HK-2 (cell line): Measurements from ENCODE around the gene PRR30.
"Not testable (repeated sequence)": the region's sequence is repeated elsewhere in the genome, so short reads cannot be mapped to it uniquely, and the experiment has no call there.

Source experiments
- DNase-seq: peaks from one replicate; pipeline ENCODE4 v3.0.0-alpha.2; 2018; ENCODE audit not compliant: unreplicated experiment

The PRR30 gene

DNA sequence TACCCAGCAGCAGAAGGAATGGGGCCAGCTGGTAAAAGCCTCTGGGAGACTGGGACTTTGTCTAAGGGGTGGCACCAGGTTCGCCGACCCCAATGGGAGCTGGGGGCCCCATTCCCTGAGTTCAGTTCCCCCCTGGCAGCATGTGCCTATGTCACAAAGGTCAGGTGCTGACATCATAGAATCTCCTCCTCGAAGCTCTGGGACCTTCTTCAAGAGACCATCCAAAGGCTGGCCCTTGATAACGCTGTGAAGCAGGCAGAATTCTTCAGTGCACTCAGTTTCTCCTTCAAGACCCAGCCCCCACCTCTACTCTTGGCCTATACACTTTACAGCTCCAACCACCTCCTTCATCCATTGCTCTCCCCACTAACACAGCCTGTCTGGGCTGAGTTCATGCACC lies at the start of gene PRR30:
PRR30 (minus strand) TSS at position 101 of the 400 bp plus-strand sequence. CDS start 1,081 bp downstream, outside the sequence.
- DNase-seq, result no peak

DNA sequence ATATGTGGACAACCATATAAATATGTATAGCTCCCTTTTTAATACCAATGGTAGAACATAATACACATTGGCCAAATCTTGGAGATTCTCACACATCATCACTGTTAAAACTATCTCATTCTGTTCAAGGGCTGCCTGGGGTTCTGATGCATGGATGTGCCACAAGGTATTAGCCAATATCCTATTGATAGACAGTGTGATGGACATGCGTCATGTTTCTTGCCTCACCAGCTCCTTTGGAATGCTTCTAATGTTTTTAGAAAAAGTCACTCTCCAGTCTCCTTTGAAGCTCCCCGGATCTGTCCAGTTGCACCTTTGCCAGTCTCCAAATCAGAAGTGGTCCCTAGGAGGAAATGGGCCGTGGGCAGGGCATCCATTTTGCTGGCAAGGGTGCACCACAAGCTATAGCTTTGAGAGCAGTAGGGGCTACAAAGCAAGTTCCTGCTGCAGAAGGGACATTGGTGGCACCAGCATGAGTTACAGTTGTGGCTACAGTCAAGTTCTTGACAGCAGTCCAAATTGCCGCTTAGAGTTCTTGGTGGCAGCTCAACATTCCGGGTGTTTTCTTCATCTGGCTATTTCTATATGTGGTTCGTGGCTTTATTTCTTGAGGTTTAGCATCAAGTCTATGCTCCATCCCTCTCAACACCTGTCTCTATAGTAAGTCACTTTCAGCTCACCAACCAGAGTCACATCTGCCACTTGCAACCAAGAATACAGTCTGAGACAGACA lies 47.6 kb upstream of the PRR30 start:
- DNase-seq, result no peak

DNA sequence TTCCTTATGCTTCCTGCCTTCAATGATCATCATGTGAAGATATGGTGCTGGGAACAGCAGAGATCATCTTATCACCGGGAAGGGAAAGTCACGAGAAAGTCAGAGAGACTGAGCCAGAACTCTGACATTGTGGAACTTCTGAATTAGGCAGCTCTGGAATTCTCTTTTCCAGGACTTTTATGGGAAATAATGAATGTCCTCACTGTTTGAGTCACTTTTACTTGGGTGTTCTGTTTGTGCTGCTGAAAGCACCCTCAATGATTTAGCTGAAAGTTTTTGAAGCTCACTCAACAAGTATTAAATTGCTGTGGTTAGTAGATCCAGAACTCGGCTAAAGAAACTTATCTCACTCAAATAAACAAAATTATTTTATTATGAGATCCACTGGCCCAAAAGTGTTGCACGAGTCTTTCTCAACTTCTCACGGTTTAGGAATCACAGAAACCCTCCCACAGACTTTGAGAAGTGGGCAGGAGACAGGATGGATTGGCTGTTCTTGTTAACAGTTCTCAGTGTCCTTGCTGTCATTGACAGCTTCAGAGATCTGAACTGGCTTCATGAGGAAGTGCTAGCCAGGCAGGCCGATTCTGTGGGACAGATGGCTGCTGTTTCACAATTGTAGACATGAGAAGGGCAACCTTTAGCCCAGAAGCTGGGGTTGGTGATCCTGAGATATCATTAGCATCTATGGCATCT lies 46.3 kb upstream of the PRR30 start:
- no peak for DNase-seq

GRCh38 chr2:27184115-27184514 lies 44.9 kb upstream of the PRR30 start:
- no peak for DNase-seq

- no peak for DNase-seq
Measured at GRCh38 chr2:27182346-27182745, 43.1 kb upstream of the PRR30 start.

GRCh38 chr2:27179344-27180000 lies 40.3 kb upstream of the PRR30 start:
- no peak for DNase-seq

DNA sequence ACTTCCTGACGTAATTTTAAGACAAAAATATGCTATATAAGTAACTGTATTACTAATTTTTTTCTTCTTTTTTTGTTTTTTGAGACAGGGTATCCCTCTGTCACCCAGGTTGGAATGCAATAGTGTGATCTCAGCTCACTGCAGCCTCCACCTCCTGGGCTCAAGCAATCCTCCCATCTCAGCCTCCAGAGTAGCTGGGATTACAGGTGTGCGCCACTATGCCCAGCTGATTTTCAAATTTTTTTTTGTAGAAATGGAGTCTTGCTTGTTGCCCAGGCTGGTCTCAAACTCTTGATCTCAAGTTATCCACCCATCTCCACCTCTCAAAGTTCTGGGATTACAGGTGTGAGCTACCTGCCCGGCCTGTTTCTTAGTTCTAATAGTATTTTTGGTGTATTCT lies 39.3 kb upstream of the PRR30 start:
- DNase-seq, result no peak

DNA sequence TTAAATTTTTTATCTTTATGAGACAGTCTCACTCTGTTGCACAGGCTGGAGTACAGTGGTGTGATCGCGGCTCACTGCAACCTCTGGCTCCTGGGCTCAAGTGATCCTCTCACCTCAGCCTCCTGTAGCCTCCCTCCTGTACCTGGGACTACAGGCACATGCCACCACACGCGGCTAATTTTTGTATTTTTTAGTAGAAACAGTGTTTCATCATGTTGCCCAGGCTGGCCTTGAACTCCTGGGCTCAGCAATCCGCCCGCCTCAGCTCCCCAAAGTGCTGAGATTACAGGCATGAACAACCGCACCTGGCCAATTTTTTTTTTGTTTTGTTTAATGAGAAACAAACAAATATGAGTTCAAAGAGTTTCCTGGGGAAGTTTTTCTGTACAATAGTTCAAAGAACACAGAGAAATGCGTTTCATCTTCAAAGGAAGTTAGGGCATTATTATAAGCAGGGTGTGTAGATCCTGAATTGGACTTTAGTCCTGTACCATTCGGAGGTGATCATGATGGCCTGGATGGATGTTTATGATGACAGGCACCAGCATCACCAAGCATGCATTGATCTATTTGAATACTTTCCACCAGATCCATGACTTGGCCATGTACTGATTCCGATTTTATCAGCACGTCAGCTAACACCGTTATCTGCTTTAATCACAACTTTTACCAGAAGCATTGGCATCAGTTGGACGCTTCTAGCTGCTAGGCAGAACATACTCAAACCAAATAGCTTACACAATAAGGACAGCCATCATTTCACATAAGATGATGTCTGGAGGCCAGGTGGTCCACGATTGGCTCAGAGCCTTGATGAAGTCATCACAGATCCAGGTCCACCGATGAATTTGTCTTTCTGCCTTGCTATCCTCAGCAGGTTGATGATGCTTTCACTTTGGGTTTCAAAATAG lies 38.5 kb upstream of the PRR30 start:
- no peak for DNase-seq

DNA sequence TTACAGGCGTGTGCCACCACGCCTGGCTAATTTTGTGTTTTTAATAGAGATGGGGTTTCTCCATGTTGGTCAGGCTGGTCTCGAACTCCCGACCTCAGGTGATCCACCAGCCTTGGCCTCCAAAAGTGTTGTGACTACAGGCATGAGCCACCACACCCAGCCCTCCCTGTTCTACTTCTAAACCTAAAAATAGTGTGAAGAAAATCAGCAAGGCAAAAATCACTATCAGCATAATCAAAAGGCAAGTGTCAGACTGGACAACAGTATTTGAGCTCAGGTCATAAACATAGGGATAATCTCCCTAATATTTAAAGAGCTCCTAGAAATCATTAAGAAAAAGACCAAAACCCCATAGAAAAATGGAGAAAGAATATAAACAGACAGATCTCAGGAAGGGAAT lies 36.6 kb upstream of the PRR30 start:
- DNase-seq, result not testable (repeated sequence)

GRCh38 chr2:27175330-27175729 lies 36.1 kb upstream of the PRR30 start:
- DNase-seq, result no peak

GRCh38 chr2:27174638-27175037 lies 35.4 kb upstream of the PRR30 start:
- DNase-seq, result no peak

GRCh38 chr2:27171351-27171848 lies 32.2 kb upstream of the PRR30 start:
- DNase-seq, result no peak

DNA sequence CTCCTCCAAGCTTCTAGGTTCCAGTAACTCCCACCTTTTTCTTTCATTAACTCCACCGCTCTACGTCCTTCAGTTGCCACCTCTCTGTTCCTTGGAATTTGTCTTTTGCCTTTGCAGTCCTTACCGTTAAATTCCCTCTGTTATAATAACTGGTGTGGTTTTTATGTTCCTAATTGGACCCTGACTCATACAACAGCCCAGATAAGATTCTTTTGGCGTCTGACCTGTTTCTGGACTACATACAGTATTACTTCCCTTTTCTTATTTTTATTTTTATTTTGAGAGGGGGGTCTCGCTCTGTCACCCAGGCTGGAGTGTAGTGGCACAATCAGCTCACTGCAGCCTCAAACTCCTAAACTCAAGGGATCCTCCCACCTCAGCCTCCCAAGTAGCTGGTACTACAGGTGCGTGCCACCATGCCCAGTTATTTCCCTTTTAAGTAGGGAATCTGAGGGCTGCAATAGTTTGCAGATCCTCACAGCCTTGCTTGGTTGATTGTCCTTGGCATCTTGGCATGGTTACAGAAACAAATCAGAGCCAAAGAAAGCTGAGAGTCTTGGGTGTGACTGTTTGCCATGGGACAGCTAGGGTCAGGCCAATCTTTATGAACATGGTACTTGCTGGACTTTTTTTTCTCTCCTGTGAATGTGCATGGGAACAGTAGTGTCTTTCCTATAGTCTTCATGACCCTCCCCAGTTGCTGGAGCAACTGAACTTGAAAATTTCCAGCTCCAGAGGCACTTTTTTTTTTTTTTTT lies 31.5 kb upstream of the PRR30 start:
- no peak for DNase-seq

- no peak for DNase-seq
Measured at GRCh38 chr2:27164960-27165763, 26.0 kb upstream of the PRR30 start.

GRCh38 chr2:27162151-27163121 lies 23.2 kb upstream of the PRR30 start:
- no peak for DNase-seq

DNA sequence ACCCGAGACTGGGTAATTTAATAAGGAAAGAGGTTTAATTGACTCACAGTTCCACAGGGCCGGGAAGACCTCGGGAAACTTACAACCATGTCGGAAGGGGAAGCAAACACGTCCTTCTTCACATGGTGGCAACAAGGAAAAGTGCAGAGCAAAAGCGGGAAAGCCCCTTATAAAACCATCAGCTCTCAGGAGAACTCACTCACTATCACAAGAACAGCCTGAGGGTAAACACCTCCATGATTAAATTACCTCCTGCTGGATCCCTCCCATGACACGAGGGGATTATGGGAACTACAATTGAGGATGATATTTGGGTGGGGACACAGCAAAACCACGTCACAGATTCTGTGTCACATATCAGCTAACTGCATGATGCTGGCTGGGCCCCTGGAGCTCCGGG lies 21.0 kb upstream of the PRR30 start:
- no peak for DNase-seq

DNA sequence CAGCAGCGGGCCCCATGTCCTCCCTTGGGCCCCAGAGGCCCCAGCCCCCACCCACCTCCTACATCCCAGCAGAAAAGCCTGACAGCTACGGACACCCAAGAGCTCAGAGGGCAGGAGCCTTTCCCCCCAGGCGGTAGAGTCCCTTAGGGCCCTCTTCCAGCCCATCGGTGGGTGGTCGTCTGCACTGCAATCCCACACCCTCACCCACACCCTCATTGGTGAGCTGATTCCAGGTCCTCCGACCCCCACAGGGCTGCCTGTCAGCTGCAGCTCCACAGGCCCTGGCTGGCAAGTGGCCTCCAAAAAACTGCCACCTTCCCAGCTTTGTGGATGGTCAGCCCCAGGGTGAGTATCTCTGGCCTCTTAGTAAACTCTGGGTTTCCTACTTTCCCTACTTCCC lies 20.1 kb upstream of the PRR30 start:
- no peak for DNase-seq

DNA sequence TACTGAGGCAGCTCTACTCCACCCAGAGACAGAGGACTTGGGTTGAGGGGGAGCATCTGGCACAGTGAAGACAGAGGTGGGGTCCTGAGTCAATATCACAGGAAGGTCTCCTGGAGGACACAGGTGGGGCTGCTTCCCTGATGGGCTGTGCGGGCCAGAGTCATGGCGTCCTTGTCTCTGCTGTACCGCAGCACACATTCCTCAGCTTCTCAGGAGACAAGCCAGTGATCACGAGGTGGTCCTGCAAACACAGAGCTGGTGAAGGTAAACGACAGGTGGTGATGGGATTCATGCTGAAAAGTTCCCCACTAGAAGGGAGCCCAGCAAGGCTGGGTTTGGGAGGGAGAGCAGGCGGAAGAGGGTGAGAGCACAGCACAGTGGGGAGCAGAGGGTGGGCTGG lies 19.3 kb upstream of the PRR30 start:
- no peak for DNase-seq

- DNase-seq, result no peak
Measured at GRCh38 chr2:27155069-27155520, 15.9 kb upstream of the PRR30 start.
